ENCODE measurements around the gene CACFD1.

Gene CACFD1

GRCh38 chr9:133464638-133465037 is 4.9 kb downstream of the CACFD1 start:
- no peak for DNase-seq (ENCODE audit: low spot score)

GRCh38 chr9:133465984-133466383 is 6.2 kb downstream of the CACFD1 start:
- no peak for DNase-seq (ENCODE audit: low spot score)

- no peak for DNase-seq (ENCODE audit: low spot score)
Observed at GRCh38 chr9:133467101-133467500, 7.3 kb downstream of the CACFD1 start.

DNA sequence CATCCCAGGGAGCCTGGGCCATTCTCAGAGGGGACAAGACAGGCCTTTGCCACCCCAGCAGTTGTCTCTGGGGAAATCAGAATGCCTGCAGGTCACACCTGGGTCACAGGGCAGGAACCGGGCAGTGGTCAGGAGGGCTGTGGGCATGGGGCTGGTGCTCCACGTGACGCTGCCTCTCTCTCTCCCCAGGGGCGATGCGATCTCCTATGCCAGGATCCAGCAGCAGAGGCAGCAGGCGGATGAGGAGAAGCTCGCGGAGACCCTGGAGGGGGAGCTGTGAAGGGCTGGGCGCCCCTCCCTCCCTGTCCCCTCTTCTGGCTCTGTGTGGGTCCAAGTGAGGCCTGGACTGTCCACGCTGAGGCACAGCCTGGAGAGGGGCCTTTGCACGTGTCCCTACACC is 8.6 kb downstream of the CACFD1 start:
- DNase-seq (ENCODE audit: low spot score): no peak

DNA sequence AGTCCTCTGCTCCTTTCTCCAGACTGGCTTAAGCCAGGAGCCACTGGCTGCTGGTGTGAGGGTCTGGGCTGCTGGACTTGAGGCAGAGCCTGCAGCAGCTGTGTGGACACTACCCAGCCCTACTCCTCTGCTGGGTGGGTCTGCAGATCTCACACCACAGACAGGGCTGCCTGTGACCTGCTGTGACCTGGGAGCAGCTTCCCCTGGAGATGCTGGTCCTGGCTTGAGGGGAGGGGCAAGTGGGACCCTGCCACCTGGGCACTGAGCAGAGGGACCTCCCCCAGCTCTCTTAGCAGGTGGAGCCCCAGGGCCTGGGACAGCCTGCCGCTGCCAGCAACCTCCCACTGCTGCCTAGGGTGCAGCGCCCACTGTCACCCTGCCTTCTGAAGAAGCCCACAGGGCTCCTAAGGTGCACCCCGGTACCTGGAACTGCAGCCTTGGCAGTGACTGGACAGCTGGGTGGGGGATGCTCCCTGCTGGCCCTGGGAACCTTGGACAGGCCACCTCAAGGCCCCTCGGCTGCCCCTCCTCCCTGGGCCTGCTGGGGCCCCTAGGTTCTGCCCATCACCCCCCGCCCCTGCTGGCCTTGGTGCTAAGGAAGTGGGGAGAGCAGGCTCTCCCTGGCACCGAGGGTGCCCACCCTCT is 9.1 kb downstream of the CACFD1 start:
- DNase-seq (ENCODE audit: low spot score): no peak

DNA sequence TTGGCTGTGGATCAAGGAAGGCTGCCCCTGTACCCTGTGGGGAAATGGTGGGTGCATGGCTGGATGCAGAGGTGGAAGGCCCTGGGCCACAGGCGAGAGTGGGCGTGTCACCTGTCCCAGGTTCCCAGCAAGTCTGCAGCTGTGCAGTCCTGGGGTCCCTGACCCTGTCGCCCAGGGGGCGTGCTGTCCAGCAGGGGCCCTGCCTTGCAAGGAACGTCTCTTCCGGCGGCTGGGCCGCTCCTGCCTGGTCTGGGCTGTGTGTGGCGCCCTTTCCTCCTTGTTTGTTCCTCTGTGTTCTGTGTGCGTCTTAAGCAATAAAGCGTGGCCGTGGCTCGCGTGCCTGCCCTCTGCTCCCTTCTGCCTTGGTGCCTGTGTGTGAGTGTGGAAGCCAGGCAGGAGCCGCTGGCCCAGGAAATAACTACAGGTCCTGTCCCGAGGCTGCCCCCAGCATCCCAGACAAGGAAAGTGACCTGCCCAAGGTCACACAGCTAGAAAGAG is 10.7 kb downstream of the CACFD1 start:
- DNase-seq (ENCODE audit: low spot score): no peak

DNA sequence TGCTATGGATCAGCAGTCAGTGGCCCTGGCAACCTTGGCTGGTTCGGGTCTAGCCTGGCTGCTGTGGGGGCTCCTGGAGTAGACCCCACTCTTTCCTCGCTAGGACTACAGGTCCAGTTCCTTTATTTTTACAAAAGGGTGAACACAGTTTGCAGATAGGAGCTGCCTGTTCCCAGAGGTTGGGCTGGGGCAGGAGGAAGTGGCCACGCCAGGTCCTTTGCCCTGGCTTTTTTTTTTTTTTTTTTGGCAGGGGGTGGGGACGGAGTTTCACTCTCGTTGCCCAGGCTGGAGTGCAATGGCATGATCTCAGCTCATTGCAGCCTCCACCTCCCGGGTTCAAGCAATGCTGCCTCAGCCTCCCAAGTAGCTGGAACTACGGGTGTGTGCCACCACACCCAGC is 11.2 kb downstream of the CACFD1 start:
- no peak for DNase-seq (ENCODE audit: low spot score)

- DNase-seq (ENCODE audit: low spot score): no peak
Observed at GRCh38 chr9:133471551-133472276, 11.9 kb downstream of the CACFD1 start.

- DNase-seq (ENCODE audit: low spot score): no peak
Observed at GRCh38 chr9:133472277-133472645, 12.5 kb downstream of the CACFD1 start.

GRCh38 chr9:133472753-133473378 is 13.1 kb downstream of the CACFD1 start:
- DNase-seq (ENCODE audit: low spot score): no peak

DNA sequence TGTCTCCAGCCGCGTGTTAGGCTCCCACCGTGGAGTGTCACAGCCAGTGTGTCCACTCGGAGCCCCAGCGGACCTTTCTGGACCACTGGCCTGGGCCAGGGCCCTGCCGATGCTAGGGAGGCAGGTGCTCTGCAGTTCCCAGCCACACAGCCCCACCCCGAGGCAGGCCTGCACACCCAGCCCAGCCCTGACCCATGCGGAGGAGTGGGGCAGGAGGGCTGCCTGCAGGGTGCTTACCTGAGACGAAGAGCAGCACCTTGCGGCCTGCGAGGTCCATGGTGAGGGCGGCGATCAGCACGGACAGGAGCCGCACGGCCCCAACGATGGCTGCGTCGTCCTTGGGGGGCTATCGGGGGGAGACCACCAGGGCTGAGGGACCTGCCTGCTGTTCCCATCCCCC is 14.0 kb downstream of the CACFD1 start:
- DNase-seq (ENCODE audit: low spot score): no peak

DNA sequence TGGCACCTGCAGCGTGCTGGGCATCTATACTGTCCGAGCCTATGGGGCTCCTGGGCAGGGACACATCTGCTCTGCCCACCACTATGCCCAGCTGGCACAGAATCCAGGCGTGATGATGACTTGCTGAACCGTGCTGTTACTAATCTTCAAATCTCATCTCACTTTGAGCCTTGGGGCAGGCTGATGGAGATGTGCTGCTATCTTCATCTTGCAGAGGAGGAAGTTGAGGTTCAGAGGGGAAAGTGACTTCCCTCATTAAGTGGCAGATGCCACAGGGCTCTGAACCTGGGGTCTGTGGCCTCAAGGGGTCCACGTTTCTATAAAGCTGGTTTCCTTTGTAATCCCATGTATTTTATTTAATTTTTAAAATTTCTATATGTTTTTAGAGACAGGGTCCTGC is 14.4 kb downstream of the CACFD1 start:
- no peak for DNase-seq (ENCODE audit: low spot score)

DNA sequence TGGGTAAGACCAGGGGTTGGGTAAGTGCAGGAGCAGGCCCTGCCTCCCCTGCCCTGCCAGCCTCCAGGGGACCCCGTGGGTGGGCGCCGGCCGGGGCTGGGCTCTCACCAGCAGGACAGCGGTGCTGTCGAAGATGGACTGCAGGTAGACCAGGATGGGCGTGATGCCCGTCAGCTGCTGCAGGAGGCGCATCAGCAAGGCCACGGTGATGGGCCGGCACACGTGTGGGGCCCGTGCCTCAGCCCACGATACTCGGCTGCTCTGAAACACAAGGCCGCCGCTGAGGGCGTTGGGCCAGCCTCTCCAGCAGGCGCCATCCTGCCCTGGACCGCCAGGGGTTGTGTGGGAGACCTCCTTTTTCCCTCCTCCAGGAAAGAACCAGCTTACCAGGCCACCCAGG is 15.1 kb downstream of the CACFD1 start:
- no peak for DNase-seq (ENCODE audit: low spot score)

GRCh38 chr9:133475292-133476012 is 15.7 kb downstream of the CACFD1 start:
- DNase-seq (ENCODE audit: low spot score): no peak

DNA sequence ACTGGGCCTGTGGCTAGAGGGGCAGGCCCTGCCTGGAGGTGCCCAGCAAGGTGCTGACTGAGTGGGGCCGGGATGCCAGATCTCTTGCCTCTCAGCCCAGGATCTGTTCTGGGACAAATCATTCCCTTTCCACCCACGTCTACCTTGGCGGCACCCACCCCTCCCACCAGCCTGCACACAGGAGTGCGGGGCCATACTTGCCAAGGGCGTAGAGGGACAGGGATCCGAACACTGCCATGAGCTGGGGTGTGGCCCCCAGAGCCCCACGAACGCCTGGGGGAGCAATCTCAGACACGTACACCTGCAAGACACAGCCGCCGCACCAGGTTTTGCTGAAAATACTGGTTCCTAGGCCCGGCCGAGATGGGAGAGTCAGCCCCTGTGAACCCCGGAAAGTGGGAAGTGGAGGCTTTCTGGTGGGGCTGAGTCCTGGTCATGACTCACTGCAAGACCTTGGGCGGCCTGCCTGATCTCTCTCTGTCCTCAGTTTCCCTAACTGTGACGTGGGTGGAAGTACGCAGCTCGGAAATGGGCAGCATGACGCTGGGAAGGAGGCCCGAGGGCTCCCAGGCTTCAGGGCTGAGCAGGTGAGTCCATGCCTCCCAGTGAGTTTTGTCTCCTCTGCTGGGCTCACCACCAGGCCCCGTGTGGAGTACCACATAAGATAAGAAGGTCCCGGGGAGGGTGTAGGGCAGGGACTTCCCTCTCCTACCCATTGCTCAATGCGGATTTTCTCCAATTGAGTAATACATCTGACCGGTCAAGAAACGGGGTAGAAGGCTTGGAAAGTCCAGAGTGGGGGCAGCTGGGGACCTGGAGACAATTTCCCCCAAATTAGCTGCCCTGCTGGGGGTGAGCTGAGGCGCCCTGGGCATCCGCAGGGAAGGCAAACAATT is 16.5 kb downstream of the CACFD1 start:
- no peak for DNase-seq (ENCODE audit: low spot score)

- DNase-seq (ENCODE audit: low spot score): no peak
Observed at GRCh38 chr9:133476941-133477340, 17.2 kb downstream of the CACFD1 start.

DNA sequence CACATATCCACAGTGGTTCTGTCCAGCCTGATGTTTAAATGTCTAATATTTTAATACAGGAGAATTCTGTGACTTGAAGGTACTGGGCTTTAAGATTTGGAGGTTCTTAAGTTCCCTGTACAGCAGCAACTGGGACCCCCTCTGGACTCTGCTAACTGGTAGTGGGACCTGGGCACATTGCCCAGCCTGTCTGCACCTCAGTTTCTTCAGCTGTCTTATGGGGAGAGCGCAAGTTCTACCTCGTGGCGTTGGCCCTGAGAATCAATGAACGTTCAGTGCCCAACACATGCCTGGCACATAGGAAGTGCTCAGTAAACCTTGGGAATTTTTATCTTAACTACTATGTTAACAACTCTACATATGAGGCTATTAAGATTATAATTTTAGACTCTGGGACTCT is 17.7 kb downstream of the CACFD1 start:
- no peak for DNase-seq (ENCODE audit: low spot score)

- DNase-seq (ENCODE audit: low spot score): no peak
Observed at GRCh38 chr9:133477992-133478850, 18.4 kb downstream of the CACFD1 start.

DNA sequence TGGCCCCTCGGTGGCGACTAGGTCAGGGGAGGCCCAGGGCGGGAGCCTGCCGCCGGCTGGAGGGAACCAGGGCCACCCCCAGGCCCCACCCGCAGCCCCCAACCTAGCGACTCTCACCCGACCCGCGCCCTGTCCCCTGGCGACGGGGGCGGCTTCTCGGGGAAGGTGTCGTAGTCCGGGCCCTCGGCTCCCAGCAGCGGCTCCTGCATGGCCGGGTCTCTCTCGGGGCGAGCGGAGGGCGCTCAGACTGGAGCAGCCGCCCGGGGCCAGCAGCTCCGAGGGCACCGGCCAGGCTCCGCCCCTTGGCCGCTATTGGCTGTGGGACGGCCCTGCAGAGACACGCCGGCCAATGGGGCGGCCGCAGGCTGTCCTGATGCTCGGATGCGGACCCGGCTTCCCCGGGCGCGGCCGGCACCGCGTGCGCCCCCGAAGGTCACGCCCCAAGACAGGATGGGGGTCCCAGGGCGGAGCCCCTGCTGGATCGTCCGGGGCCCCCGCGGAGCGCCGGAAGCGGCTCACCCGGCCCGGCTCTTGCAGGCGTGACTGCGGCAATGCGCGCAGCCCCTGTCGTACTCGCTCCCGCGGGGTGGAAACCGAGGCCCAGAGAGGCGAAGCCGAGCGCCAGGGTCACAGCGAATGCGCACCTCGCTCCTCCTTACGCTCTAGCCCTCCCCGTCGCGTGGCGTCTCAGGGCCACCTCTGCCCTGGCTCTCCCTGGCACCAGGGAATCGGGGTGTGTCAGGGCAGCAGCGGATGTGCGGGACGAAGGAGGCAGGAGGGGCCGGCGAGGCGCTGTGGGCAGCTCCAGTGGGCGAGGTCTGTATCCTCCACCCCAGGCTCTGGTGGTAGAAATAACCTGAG is 19.3 kb downstream of the CACFD1 start, which contains the start of gene SLC2A6:
Gene SLC2A6, minus strand, starts transcription at position 249 of the 861 bp plus-strand sequence. Its CDS starts 40 bp downstream, at position 209.
- DNase-seq (ENCODE audit: low spot score): peak; percentile 59

- DNase-seq (ENCODE audit: low spot score): no peak
Observed at GRCh38 chr9:133483611-133484010, 23.8 kb downstream of the CACFD1 start.

Data from hematopoietic multipotent progenitor cell treated with erythropoietin and hydrocortisone succinate and interleukin-3 and kit ligand, for 15 days (in vitro differentiated cells).